HepG2 (cell line): ENCODE measurements around the gene SLC41A3. TPM values are rescaled to one million over a fixed set of nuclear protein-coding genes. Genes with fewer than 3 reads are reported as not detected.
A peak's percentile ranks its signal among the peaks of the same experiment; 100 is the strongest.

Source experiments
- ATAC-seq: fragments of 200-7000 bp; cut with Tn5 transposase; 3 replicates; pipeline ENCODE4 v1.9.1; 2020; ENCODE audit warnings: mild to moderate bottlenecking, moderate library complexity
- BruUV-seq: library from RNA; stranded (reverse); fragments of 400-500 nt; replicated peaks from 2 replicates; lab custom pipeline; 2021; lab: Mats Ljungman, UMichigan
- CTCF ChIA-PET: fragments of 300-600 bp; formaldehyde crosslinking; extraction: SDS; loops from one replicate; lab custom pipeline; 2021; ENCODE audit warnings: low total read pairs, inconsistent platforms, low intra/inter-chr PET ratio; lab: Yijun Ruan, JAX
- POLR2A ChIA-PET: fragments of 350-600 bp; sonication (Branson Sonifier 250); formaldehyde crosslinking; loops from one replicate; lab custom pipeline; 2020; ENCODE audit warnings: antibody characterized with exemption, inconsistent platforms; lab: Yijun Ruan, JAX
- DNase-seq: peaks from one replicate; pipeline ENCODE4 v3.0.0-alpha.2; 2015; ENCODE audit warnings: low spot score
- FAIRE-seq: peaks from 3 replicates; lab custom pipeline; 2011; peaks lifted over from hg19 to GRCh38; lab: Jason Lieb, UNC
- H2AFZ ChIP-seq: one replicate; pipeline ENCODE4 v1.6.1; 2011; ENCODE audit warnings: low read length, inconsistent platforms
- H3K27ac ChIP-seq: fragments of 300-600 bp; 3 replicates; pipeline ENCODE4 v1.8.0; 2011; ENCODE audit warnings: mixed run types, mild to moderate bottlenecking, mixed read lengths, low read length, inconsistent platforms; ENCODE audit not compliant: insufficient read depth; ENCODE audit errors: extremely low read length
- H3K27me3 ChIP-seq, 2 experiments: fragments of 200-600 bp in 1 of 2; 2 replicates in 1 of 2; 3 replicates in 1 of 2; pipeline versions ENCODE4 v1.6.0 to v1.8.0; 2011; ENCODE audit warnings: low read length in 2 of 2, mild to moderate bottlenecking in 2 of 2, moderate library complexity in 2 of 2, inconsistent platforms in 1 of 2; ENCODE audit not compliant: insufficient read depth in 2 of 2, control insufficient read depth in 1 of 2
- H3K36me3 ChIP-seq, 2 experiments: fragments of 200-600 bp in 1 of 2; replicated peaks in 1 of 2; 2 replicates in 1 of 2; 3 replicates in 1 of 2; pipeline versions ENCODE4 v1.5.1 to v1.8.0; 2011; ENCODE audit warnings: low read length in 2 of 2, inconsistent platforms in 1 of 2; ENCODE audit not compliant: insufficient read depth in 2 of 2, control insufficient read depth in 1 of 2
- H3K4me1 ChIP-seq: 2 replicates; pipeline ENCODE4 v1.5.1; 2012; ENCODE audit warnings: low read length, inconsistent platforms; ENCODE audit not compliant: insufficient read depth
- H3K4me2 ChIP-seq: 2 replicates; pipeline ENCODE4 v1.6.0; 2011; ENCODE audit warnings: low read depth, low read length, inconsistent platforms
- H3K4me3 ChIP-seq, 3 experiments: fragments of 200-600 bp in 1 of 3; sonication (generic), shearing (Covaris generic) in 1 of 3; replicated peaks in 1 of 3; 2 replicates each; pipeline ENCODE4 v1.5.1; 2011 to 2016; ENCODE audit warnings: low read length in 3 of 3, inconsistent platforms in 2 of 3, low read depth in 2 of 3, mild to moderate bottlenecking in 2 of 3, control low read depth in 1 of 3, mixed read lengths in 1 of 3; ENCODE audit not compliant: insufficient read depth in 1 of 3
- H3K79me2 ChIP-seq: one replicate; pipeline ENCODE4 v1.6.1; 2011; ENCODE audit warnings: low read length, inconsistent platforms; ENCODE audit not compliant: insufficient read depth
- H3K9ac ChIP-seq: 2 replicates; pipeline ENCODE4 v1.6.0; 2011; ENCODE audit warnings: mild to moderate bottlenecking, low read depth, low read length, inconsistent platforms; ENCODE audit not compliant: insufficient read depth
- H3K9me3 ChIP-seq: 2 replicates; pipeline ENCODE4 v1.5.1; 2012; ENCODE audit warnings: mild to moderate bottlenecking, low read length
- H4K20me1 ChIP-seq: 2 replicates; pipeline ENCODE4 v1.6.0; 2011; ENCODE audit warnings: inconsistent platforms, mild to moderate bottlenecking, low read length, moderate library complexity; ENCODE audit not compliant: insufficient read depth
- AGO2 ChIP-seq: fragments of 200-400 bp; formaldehyde crosslinking; optimal IDR thresholded peaks from 2 replicates; pipeline ENCODE3; 2017; ENCODE audit warnings: mild to moderate bottlenecking, low read depth, low read length, moderate library complexity
- CHD4 ChIP-seq: fragments of 200-600 bp; sonication (generic); IDR thresholded peaks from 2 replicates; pipeline ENCODE4 v1.7.0; 2017; ENCODE audit warnings: mild to moderate bottlenecking, low read length, borderline replicate concordance
- ISX ChIP-seq: sonication (generic); formaldehyde crosslinking; conservative IDR thresholded peaks from 2 replicates; pipeline ENCODE4 v1.5.0; 2020; ENCODE audit warnings: missing genetic modification reagents
- RCOR2 ChIP-seq: IDR thresholded peaks from 2 replicates; pipeline ENCODE4 v1.6.1; 2016; ENCODE audit warnings: missing biosample characterization, missing genetic modification reagents
- ZMYM3 ChIP-seq: sonication (generic); formaldehyde crosslinking; IDR thresholded peaks from 2 replicates; pipeline ENCODE4 v1.5.1; 2020; ENCODE audit warnings: mild to moderate bottlenecking, missing genetic modification reagents
- ZNF496 ChIP-seq: sonication (generic); formaldehyde crosslinking; IDR thresholded peaks from 2 replicates; pipeline ENCODE4 v1.8.1; 2023; ENCODE audit warnings: mild to moderate bottlenecking, moderate library complexity, missing genetic modification reagents; ENCODE audit not compliant: insufficient replicate concordance
- ZNF550 ChIP-seq: sonication (generic); formaldehyde crosslinking; IDR thresholded peaks from 2 replicates; pipeline ENCODE4 v1.4.0; 2020; ENCODE audit warnings: mild to moderate bottlenecking, missing genetic modification reagents, borderline replicate concordance
- ZNF629 ChIP-seq: sonication (generic); formaldehyde crosslinking; conservative IDR thresholded peaks from 2 replicates; pipeline ENCODE4 v1.5.0; 2020; ENCODE audit warnings: missing genetic modification reagents
- WGBS: methylation state at CpG from one replicate; pipeline ENCODE4 v1.1.6; 2017; ENCODE audit warnings: low lambda C conversion rate; 5-methylcytosine and 5-hydroxymethylcytosine counted together
- in situ Hi-C: cut with HindIII; loops from 2 replicates; pipeline ENCODE4 v1.10.0; 2017; ENCODE audit warnings: low pct_unique_long_range_greater_than_20kb; ENCODE audit not compliant: extremely low pct_ligation_motif_present
- intact Hi-C: fragments of 100-400 bp; cut with micrococcal nuclease; formaldehyde crosslinking; loops from one replicate; pipeline ENCODE4 v1.10.0; 2022; ENCODE audit not compliant: unreplicated experiment
- polyA plus RNA-seq, 8 experiments: library from polyadenylated mRNA; depleted of rRNA in 3 of 8; stranded (reverse) in 7 of 8; unstranded in 1 of 8; fragments of >200 nt; fragmentation: Illumina TruSeq in 4 of 8; extraction: Trizol in 4 of 8; gene quantifications; 2 replicates each; pipeline versions ENCODE4 v1.2.1 to v1.2.3, GENCODE V29; 2011 to 2016; ENCODE audit warnings: low read depth in 4 of 8, missing spikeins in 1 of 8, mixed read lengths in 1 of 8; ENCODE audit not compliant: insufficient read depth in 1 of 8
- total RNA-seq, 5 experiments: library from RNA; depleted of rRNA; stranded (reverse); fragments of >200 nt; fragmentation: Illumina TruSeq; extraction: Trizol; gene quantifications; 2 replicates each; pipeline ENCODE4 v1.2.3, GENCODE V29; 2016; ENCODE audit warnings: low read depth in 1 of 5
- TF ChIP-seq, protein P1 (sequence below): sonication (generic); formaldehyde crosslinking; IDR thresholded peaks from 2 replicates; pipeline ENCODE4 v1.5.0; 2020; ENCODE audit warnings: mild to moderate bottlenecking, missing genetic modification reagents

Gene SLC41A3
- total and polyA plus RNA-seq, 2 of the 13 experiments (the other 11 are each of a cell fraction or from before 2014, with no cell fraction given): 26.0 to 71.1 TPM

DNA sequence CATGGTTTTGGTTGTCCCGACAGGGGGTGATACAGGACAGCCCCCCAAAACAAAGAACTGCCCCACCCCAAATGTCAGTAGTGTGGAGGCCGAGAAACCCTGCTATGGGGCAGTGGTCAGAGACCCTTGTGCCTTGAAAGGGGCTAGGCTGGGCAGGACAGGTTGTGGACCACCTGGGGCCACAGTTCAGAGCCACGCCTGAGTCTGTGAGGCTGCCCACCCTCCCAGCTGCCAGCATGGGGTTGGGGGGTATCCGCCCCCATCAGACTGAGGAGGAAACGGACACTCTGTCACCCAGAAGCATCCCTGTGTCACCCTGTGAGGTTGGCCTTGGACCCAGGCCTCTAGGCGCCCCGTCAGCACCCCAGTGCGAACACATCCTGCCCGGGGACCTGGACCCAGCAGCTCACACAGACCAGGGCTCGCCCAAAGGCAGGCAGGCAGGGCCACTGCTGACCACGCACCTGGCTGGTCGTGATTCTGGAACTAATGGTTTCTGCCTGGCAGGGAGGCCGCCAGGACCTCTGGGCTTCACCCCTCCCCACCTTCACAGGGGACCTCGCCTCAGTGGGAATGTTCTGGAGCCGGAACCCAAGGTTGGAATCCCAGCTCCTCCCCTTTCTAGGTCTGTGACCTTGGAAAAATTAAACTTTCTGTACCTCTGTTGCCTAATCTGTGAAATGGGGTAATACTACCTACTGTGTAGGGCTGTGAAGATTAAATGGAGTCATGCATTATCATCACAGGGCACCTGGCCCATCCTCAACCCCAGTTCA is 1.4 kb downstream of the SLC41A3 start:
- in situ Hi-C loops: no loop called here
- Histone ChIP-seq H3K27ac (peak overlapping the region; percentile 76), H3K9ac (peak overlapping the region; percentile 78; the same call in 1 of the 2 replicates), H4K20me1 (no peaks in the 10 kb centered on the region), H3K4me1 (peaks cover 27% of the 10 kb centered on the region), H3K36me3 (no peaks in the 10 kb centered on the region), H3K4me3 (peak overlapping the region in 2 of 3 experiments; percentile 79 to 94; a peak in 4 of 6 replicates), H2AFZ (no peak overlapping the region), H3K79me2 (no peaks in the 10 kb centered on the region), H3K4me2 (peak overlapping the region; percentile 79), H3K27me3 (no peaks in the 10 kb centered on the region), H3K9me3 (peaks cover 7% of the 10 kb centered on the region)
- ChIA-PET POLR2A (no interaction called here), CTCF (no interaction called here)
- intact Hi-C loops: loop anchor here (5.0 kb wide), 2 partner anchors 90 to 110 kb away; no protein-coding TSS in a partner anchor
- TF ChIP-seq, protein P1, sequence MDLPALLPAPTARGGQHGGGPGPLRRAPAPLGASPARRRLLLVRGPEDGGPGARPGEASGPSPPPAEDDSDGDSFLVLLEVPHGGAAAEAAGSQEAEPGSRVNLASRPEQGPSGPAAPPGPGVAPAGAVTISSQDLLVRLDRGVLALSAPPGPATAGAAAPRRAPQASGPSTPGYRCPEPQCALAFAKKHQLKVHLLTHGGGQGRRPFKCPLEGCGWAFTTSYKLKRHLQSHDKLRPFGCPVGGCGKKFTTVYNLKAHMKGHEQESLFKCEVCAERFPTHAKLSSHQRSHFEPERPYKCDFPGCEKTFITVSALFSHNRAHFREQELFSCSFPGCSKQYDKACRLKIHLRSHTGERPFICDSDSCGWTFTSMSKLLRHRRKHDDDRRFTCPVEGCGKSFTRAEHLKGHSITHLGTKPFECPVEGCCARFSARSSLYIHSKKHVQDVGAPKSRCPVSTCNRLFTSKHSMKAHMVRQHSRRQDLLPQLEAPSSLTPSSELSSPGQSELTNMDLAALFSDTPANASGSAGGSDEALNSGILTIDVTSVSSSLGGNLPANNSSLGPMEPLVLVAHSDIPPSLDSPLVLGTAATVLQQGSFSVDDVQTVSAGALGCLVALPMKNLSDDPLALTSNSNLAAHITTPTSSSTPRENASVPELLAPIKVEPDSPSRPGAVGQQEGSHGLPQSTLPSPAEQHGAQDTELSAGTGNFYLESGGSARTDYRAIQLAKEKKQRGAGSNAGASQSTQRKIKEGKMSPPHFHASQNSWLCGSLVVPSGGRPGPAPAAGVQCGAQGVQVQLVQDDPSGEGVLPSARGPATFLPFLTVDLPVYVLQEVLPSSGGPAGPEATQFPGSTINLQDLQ: no peak
- TF ChIP-seq ZMYM3 (CRISPR knock-in tag) (0 out of 2 replicates have a peak, but pooled peaks have one; percentile 63), ZNF550 (CRISPR knock-in tag) (no peak), ZNF629 (CRISPR knock-in tag) (peak; percentile 96), ISX (CRISPR knock-in tag) (no peak), RCOR2 (CRISPR knock-in tag) (0 out of 2 replicates have a peak, but pooled peaks have one; percentile 29), CHD4 (peak; percentile 72; the same call in 1 of the 2 replicates), ZNF496 (CRISPR knock-in tag) (no peak), AGO2 (peak; percentile 54)
- 88% methylated on average over 2 of the region's 15 CpGs for WGBS
- BruUV-seq: TSS peak; percentile 66
- FAIRE-seq (no peak), DNase-seq (no peak), ATAC-seq (peak; percentile 5)
